HepG2 (cell line): ENCODE data around the gene ATP2C2. TPM values are rescaled to one million over a fixed set of nuclear protein-coding genes. Genes with fewer than 3 reads are reported as not detected.

ENCODE experiments used
- ATAC-seq: fragments of 200-7000 bp; cut with Tn5 transposase; 3 replicates; pipeline ENCODE4 v1.9.1; 2020; ENCODE audit warnings: mild to moderate bottlenecking, moderate library complexity
- BruUV-seq: library from RNA; stranded (reverse); fragments of 400-500 nt; replicated peaks from 2 replicates; lab custom pipeline; 2021; lab: Mats Ljungman, UMichigan
- CTCF ChIA-PET: fragments of 300-600 bp; formaldehyde crosslinking; extraction: SDS; loops from one replicate; lab custom pipeline; 2021; ENCODE audit warnings: low total read pairs, inconsistent platforms, low intra/inter-chr PET ratio; lab: Yijun Ruan, JAX
- POLR2A ChIA-PET: fragments of 350-600 bp; sonication (Branson Sonifier 250); formaldehyde crosslinking; loops from one replicate; lab custom pipeline; 2020; ENCODE audit warnings: antibody characterized with exemption, inconsistent platforms; lab: Yijun Ruan, JAX
- DNase-seq: peaks from one replicate; pipeline ENCODE4 v3.0.0-alpha.2; 2015; ENCODE audit warnings: low spot score
- FAIRE-seq: peaks from 3 replicates; lab custom pipeline; 2011; peaks lifted over from hg19 to GRCh38; lab: Jason Lieb, UNC
- H2AFZ ChIP-seq: one replicate; pipeline ENCODE4 v1.6.1; 2011; ENCODE audit warnings: low read length, inconsistent platforms
- H3K27ac ChIP-seq: fragments of 300-600 bp; 3 replicates; pipeline ENCODE4 v1.8.0; 2011; ENCODE audit warnings: mixed run types, mild to moderate bottlenecking, mixed read lengths, low read length, inconsistent platforms; ENCODE audit not compliant: insufficient read depth; ENCODE audit errors: extremely low read length
- H3K27me3 ChIP-seq, 2 experiments: fragments of 200-600 bp in 1 of 2; 2 replicates in 1 of 2; 3 replicates in 1 of 2; pipeline versions ENCODE4 v1.6.0 to v1.8.0; 2011; ENCODE audit warnings: low read length in 2 of 2, mild to moderate bottlenecking in 2 of 2, moderate library complexity in 2 of 2, inconsistent platforms in 1 of 2; ENCODE audit not compliant: insufficient read depth in 2 of 2, control insufficient read depth in 1 of 2
- H3K36me3 ChIP-seq, 2 experiments: fragments of 200-600 bp in 1 of 2; replicated peaks in 1 of 2; 2 replicates in 1 of 2; 3 replicates in 1 of 2; pipeline versions ENCODE4 v1.5.1 to v1.8.0; 2011; ENCODE audit warnings: low read length in 2 of 2, inconsistent platforms in 1 of 2; ENCODE audit not compliant: insufficient read depth in 2 of 2, control insufficient read depth in 1 of 2
- H3K4me1 ChIP-seq: 2 replicates; pipeline ENCODE4 v1.5.1; 2012; ENCODE audit warnings: low read length, inconsistent platforms; ENCODE audit not compliant: insufficient read depth
- H3K4me2 ChIP-seq: 2 replicates; pipeline ENCODE4 v1.6.0; 2011; ENCODE audit warnings: low read depth, low read length, inconsistent platforms
- H3K4me3 ChIP-seq, 3 experiments: fragments of 200-600 bp in 1 of 3; sonication (generic), shearing (Covaris generic) in 1 of 3; replicated peaks in 1 of 3; 2 replicates each; pipeline ENCODE4 v1.5.1; 2011 to 2016; ENCODE audit warnings: low read length in 3 of 3, inconsistent platforms in 2 of 3, low read depth in 2 of 3, mild to moderate bottlenecking in 2 of 3, control low read depth in 1 of 3, mixed read lengths in 1 of 3; ENCODE audit not compliant: insufficient read depth in 1 of 3
- H3K79me2 ChIP-seq: one replicate; pipeline ENCODE4 v1.6.1; 2011; ENCODE audit warnings: low read length, inconsistent platforms; ENCODE audit not compliant: insufficient read depth
- H3K9ac ChIP-seq: 2 replicates; pipeline ENCODE4 v1.6.0; 2011; ENCODE audit warnings: mild to moderate bottlenecking, low read depth, low read length, inconsistent platforms; ENCODE audit not compliant: insufficient read depth
- H3K9me3 ChIP-seq: 2 replicates; pipeline ENCODE4 v1.5.1; 2012; ENCODE audit warnings: mild to moderate bottlenecking, low read length
- H4K20me1 ChIP-seq: 2 replicates; pipeline ENCODE4 v1.6.0; 2011; ENCODE audit warnings: inconsistent platforms, mild to moderate bottlenecking, low read length, moderate library complexity; ENCODE audit not compliant: insufficient read depth
- FIP1L1 ChIP-seq: fragments of 200-400 bp; formaldehyde crosslinking; IDR thresholded peaks from 2 replicates; pipeline ENCODE4 v1.6.1; 2018; ENCODE audit warnings: low read depth, mild to moderate bottlenecking, low read length, moderate library complexity, borderline replicate concordance; ENCODE audit not compliant: insufficient read depth
- GMEB1 ChIP-seq: sonication (generic); formaldehyde crosslinking; IDR thresholded peaks from 2 replicates; pipeline ENCODE4 v1.5.1; 2020; ENCODE audit warnings: missing genetic modification reagents, mild to moderate bottlenecking, borderline replicate concordance
- NFIB ChIP-seq: sonication (generic); formaldehyde crosslinking; IDR thresholded peaks from 2 replicates; pipeline ENCODE4 v1.9.0; 2021; ENCODE audit warnings: missing genetic modification reagents, mild to moderate bottlenecking, borderline replicate concordance
- SCMH1 ChIP-seq: sonication (generic); formaldehyde crosslinking; IDR thresholded peaks from 2 replicates; pipeline ENCODE4 v1.9.0; 2021; ENCODE audit warnings: missing genetic modification reagents, mild to moderate bottlenecking, borderline replicate concordance
- ZNF614 ChIP-seq: IDR thresholded peaks from 2 replicates; pipeline ENCODE4 v1.6.1; 2018; ENCODE audit warnings: missing biosample characterization, missing genetic modification reagents, inconsistent platforms, borderline replicate concordance
- ZNF839 ChIP-seq: sonication (generic); formaldehyde crosslinking; IDR thresholded peaks from 2 replicates; pipeline ENCODE4 v1.4.0; 2020; ENCODE audit warnings: missing genetic modification reagents, mild to moderate bottlenecking, borderline replicate concordance
- ZSCAN31 ChIP-seq: sonication (generic); formaldehyde crosslinking; IDR thresholded peaks from 2 replicates; pipeline ENCODE4 v1.5.0; 2020; ENCODE audit warnings: low read depth, mild to moderate bottlenecking, missing genetic modification reagents
- WGBS: methylation state at CpG from one replicate; pipeline ENCODE4 v1.1.6; 2017; ENCODE audit warnings: low lambda C conversion rate; 5-methylcytosine and 5-hydroxymethylcytosine counted together
- in situ Hi-C: cut with HindIII; loops from 2 replicates; pipeline ENCODE4 v1.10.0; 2017; ENCODE audit warnings: low pct_unique_long_range_greater_than_20kb; ENCODE audit not compliant: extremely low pct_ligation_motif_present
- intact Hi-C: fragments of 100-400 bp; cut with micrococcal nuclease; formaldehyde crosslinking; loops from one replicate; pipeline ENCODE4 v1.10.0; 2022; ENCODE audit not compliant: unreplicated experiment
- polyA plus RNA-seq, 8 experiments: library from polyadenylated mRNA; depleted of rRNA in 3 of 8; stranded (reverse) in 7 of 8; unstranded in 1 of 8; fragments of >200 nt; fragmentation: Illumina TruSeq in 4 of 8; extraction: Trizol in 4 of 8; gene quantifications; 2 replicates each; pipeline versions ENCODE4 v1.2.1 to v1.2.3, GENCODE V29; 2011 to 2016; ENCODE audit warnings: low read depth in 4 of 8, missing spikeins in 1 of 8, mixed read lengths in 1 of 8; ENCODE audit not compliant: insufficient read depth in 1 of 8
- total RNA-seq, 5 experiments: library from RNA; depleted of rRNA; stranded (reverse); fragments of >200 nt; fragmentation: Illumina TruSeq; extraction: Trizol; gene quantifications; 2 replicates each; pipeline ENCODE4 v1.2.3, GENCODE V29; 2016; ENCODE audit warnings: low read depth in 1 of 5

Gene ATP2C2
- total and polyA plus RNA-seq, 2 of the 13 experiments (the other 11 are each of a cell fraction or from before 2014, with no cell fraction given) = 0.07 TPM; not detected in 1

DNA sequence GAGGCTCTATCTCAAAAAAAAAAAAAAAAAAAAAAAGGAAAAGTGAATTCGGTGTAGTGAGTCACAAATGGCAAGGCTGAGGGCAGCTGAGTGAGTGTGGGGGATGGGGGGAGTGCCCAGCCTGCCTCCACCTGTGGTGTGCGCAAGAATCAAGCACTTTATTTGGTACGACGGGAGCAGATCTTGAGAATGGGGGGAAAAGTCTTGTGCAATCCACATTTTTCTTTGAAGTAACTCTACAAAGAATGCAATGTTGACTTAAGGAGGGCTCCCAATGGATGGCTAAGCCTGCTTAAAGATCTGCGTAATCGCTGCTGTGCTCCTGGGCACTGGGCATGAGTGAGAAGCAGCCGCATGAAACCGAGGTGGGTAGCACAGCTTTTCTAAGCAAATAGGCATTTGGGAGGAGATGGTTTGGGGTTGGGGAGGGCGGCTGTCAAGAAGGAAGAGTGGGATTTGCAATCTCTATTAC lies 28.2 kb downstream of the ATP2C2 start:
- Histone ChIP-seq H3K4me3 (no peak overlapping the region), H3K27ac (no peak overlapping the region), H3K9me3 (no peaks in the 10 kb centered on the region), H3K9ac (no peak overlapping the region), H3K79me2 (no peaks in the 10 kb centered on the region), H3K27me3 (peaks cover 1 to 19% of the 10 kb centered on the region in 2 experiments; a peak in 4 of 5 replicates), H2AFZ (no peak overlapping the region), H3K4me1 (no peaks in the 10 kb centered on the region), H3K4me2 (no peak overlapping the region), H3K36me3 (no peaks in the 10 kb centered on the region), H4K20me1 (no peaks in the 10 kb centered on the region)
- in situ Hi-C loops (no loop called here), intact Hi-C loops (no loop called here)
- ChIA-PET CTCF (no interaction called here), POLR2A (no interaction called here)
- WGBS = 12% methylated on average over 9 of the region's 9 CpGs
- TF ChIP-seq FIP1L1 (no peak), GMEB1 (CRISPR knock-in tag) (no peak), NFIB (CRISPR knock-in tag) (no peak), ZNF614 (CRISPR knock-in tag) (no peak), ZNF839 (CRISPR knock-in tag) (no peak), SCMH1 (no peak), ZSCAN31 (CRISPR knock-in tag) (no peak)
- FAIRE-seq (no peak), ATAC-seq (no peak), DNase-seq (no peak)
- no TSS peak for BruUV-seq
